Measurements from ENCODE around the gene NNAT. TPM values are rescaled to one million over a fixed set of nuclear protein-coding genes. Genes with fewer than 3 reads are reported as not detected.

Gene NNAT
- total and polyA plus RNA-seq, 2 donors (not counting 1 experiment from before 2014, with no cell fraction given): not detected

DNA sequence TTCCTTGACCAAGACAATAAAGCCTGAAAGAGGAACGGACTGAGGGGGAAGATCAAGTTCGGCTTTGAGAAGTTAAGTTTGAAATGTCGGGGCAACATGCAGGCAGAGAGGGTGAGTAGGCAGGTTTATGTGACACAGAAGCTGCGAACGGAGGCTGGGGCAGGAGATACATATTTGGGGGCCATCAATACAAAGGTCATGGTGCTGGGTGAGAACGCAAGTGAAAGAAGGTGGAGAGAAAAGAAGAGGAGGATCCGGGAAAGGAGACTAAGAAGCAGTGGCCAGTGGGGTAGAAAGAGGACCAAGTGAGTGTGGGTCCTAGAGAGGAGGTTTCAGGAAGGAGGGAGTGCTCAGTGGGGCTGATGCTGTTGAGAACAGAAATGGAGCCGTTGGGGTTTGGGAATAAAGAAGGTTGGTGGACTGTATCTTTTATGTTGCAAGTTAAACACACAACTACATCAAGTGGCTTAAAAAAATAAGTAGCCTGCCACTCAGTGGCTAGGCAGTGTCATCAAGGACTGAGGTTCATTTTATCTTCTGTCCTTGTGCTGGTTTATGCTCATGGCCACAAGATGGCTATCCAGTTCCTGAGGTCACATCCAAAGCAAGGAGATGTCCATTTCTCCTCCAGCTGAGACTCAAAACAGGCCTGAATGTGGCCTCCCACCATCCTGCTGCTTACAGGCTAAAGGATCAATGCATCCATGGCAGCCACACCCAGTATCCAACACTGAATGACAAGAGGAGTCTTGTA lies 8.3 kb downstream of the NNAT start:
- ATAC-seq (ENCODE audit: low read depth): no peak

More for the DNA sequence above, 8.3 kb downstream of the NNAT start:
- Histone ChIP-seq H3K4me2 (replicated peaks; ENCODE audit: low read depth, low read length, poor library complexity, severe bottlenecking) (no peak overlapping the region), H3K27ac (ENCODE audit: low read length in 2 of 2) (no peak overlapping the region), H3K36me3 (replicated peaks in 1 of 2; ENCODE audit: control extremely low read depth in 1 of 2, control insufficient read depth in 1 of 2, extremely low read depth in 1 of 2, insufficient read depth in 2 of 2, low read length in 1 of 2) (peaks cover 0 to 5% of the 10 kb centered on the region in 2 experiments), H4K20me1 (ENCODE audit: control insufficient read depth, insufficient read depth, low read length, poor library complexity, severe bottlenecking) (peaks cover 32% of the 10 kb centered on the region), H3K9ac (ENCODE audit: low read length) (no peak overlapping the region), H3K4me1 (ENCODE audit: control insufficient read depth in 2 of 2, insufficient read depth in 2 of 2, low read length in 2 of 2) (peaks cover 31 to 35% of the 10 kb centered on the region in 2 donors), H3K9me3 (ENCODE audit: control extremely low read depth in 1 of 3, control insufficient read depth in 2 of 3, insufficient read depth in 1 of 3, low read length in 2 of 3) (no peaks in the 10 kb centered on the region), H2AFZ (ENCODE audit: insufficient read depth, low read depth, low read length, poor library complexity, severe bottlenecking) (no peak overlapping the region), H3K79me2 (ENCODE audit: control insufficient read depth, insufficient read depth, low read length) (peaks cover 48% of the 10 kb centered on the region), H3K27me3 (replicated peaks in 1 of 4; ENCODE audit: control extremely low read depth in 1 of 4, control insufficient read depth in 3 of 4, insufficient read depth in 4 of 4, low read length in 3 of 4) (no peaks in the 10 kb centered on the region), H3K4me3 (ENCODE audit: control extremely low read depth in 1 of 5, extremely low read depth in 1 of 5, insufficient read depth in 1 of 5, low read depth in 2 of 5, low read length in 4 of 5) (no peak overlapping the region)
- no peak for TF ChIP-seq EZH2 (IDR thresholded peaks at IDR 0.05; ENCODE audit: borderline replicate concordance, insufficient read depth, low read depth, low read length, poor library complexity, severe bottlenecking)
- no peak for TF ChIP-seq CTCF (IDR thresholded peaks at IDR 0.05)
- no peak for DNase-seq
- ChIA-PET POLR2A (interaction anchor here (0.6 kb wide), 1 partner anchor 256 kb away, joined by 7 read pairs; no protein-coding TSS in a partner anchor), CTCF (interaction anchor here (0.9 to 9.8 kb wide), 4 partner anchors 10 to 332 kb away, joined by 3 to 307 read pairs (median 82); no protein-coding TSS in a partner anchor)
- WGBS (ENCODE audit: insufficient coverage): 85% methylated on average over 7 of the region's 8 CpGs
- Mint-ChIP-seq H3K27ac (peak overlapping the region; percentile 22), H3K27me3 (no peaks in the 10 kb centered on the region), H3K4me3 (peak overlapping the region; percentile 44), H3K9me3 (ENCODE audit: insufficient read depth) (no peaks in the 10 kb centered on the region), H3K4me1 (peaks cover 38% of the 10 kb centered on the region)
- intact Hi-C loops (cut with micrococcal nuclease): loop anchor here (5.0 to 10.0 kb wide), 2 partner anchors 165 to 522 kb away; partner anchors contain the start of gene CTNNBL1

All from B cell (primary cell).